GM12875 (cell line): ENCODE data around the gene LIN7C.

Experiments
- H3K4me3 ChIP-seq: one replicate; pipeline ENCODE4 v1.5.1; 2011; ENCODE audit warnings: low read depth, low read length, control low read depth
- TF ChIP-seq, protein P1 (sequence below): IDR thresholded peaks from 2 replicates; pipeline ENCODE4 v1.5.1; 2011; ENCODE audit warnings: low read depth, mild to moderate bottlenecking, control low read depth, inconsistent platforms, low read length, moderate library complexity, borderline replicate concordance; ENCODE audit not compliant: insufficient read depth

The LIN7C gene

DNA sequence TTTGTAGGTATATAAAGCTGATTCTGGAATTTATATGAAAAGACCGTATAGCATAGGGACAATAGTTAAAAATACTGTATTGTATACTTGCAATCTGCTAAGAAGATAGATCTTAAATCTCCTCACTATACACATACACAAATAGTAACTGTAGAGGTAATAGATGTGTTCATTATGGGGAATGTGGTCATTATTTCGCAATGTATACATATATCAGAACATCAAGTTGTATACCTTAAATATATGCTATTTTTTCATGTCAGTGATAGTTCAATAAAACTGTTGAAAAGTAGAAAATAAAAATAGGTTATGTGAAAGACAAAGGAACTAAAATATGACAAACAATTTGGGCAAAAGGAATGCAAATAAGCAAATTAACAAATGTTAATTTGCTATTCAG, 35.2 kb upstream of the LIN7C start:
- no peak overlapping the region for H3K4me3 ChIP-seq
- TF ChIP-seq, protein P1, sequence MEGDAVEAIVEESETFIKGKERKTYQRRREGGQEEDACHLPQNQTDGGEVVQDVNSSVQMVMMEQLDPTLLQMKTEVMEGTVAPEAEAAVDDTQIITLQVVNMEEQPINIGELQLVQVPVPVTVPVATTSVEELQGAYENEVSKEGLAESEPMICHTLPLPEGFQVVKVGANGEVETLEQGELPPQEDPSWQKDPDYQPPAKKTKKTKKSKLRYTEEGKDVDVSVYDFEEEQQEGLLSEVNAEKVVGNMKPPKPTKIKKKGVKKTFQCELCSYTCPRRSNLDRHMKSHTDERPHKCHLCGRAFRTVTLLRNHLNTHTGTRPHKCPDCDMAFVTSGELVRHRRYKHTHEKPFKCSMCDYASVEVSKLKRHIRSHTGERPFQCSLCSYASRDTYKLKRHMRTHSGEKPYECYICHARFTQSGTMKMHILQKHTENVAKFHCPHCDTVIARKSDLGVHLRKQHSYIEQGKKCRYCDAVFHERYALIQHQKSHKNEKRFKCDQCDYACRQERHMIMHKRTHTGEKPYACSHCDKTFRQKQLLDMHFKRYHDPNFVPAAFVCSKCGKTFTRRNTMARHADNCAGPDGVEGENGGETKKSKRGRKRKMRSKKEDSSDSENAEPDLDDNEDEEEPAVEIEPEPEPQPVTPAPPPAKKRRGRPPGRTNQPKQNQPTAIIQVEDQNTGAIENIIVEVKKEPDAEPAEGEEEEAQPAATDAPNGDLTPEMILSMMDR: no peak

DNA sequence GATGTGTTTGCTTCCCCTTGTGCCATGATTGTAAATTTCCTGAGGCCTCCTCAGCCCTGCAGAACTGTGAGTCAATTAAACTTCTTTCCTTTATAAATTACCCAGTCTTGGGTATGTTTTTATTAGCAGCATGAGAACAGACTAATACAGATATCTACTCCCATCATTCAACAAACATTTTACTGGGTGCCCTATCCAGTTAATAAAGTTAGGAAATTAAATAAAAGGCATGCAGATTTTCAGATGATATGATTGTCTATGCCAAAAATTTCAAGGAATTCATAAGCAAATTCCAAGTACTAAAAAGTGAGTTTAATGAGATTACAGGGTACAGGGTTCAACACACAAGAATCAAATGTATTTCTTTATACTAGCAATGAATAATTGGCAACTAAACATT, 33.5 kb upstream of the LIN7C start:
- no peak overlapping the region for H3K4me3 ChIP-seq
- TF ChIP-seq, protein P1: no peak

DNA sequence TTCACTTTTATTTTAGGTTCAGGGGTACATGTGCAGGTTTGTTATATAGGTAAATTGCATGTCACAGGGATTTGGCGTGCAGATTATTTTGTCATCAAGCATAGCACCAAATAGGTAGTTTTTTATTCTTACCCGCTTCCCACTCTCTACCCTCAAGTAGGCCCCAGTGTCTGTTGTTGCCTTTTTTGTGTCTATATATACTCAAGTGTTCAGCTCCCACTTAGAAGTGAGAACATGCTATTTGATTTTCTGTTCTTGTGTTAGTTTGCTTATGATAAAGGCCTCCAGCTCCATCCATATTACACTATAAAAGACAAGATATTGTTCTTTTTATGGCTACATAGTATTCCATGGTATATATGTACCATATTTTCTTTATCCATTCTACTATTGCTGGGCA, 28.5 kb upstream of the LIN7C start:
- no peak overlapping the region for H3K4me3 ChIP-seq
- TF ChIP-seq, protein P1: no peak

DNA sequence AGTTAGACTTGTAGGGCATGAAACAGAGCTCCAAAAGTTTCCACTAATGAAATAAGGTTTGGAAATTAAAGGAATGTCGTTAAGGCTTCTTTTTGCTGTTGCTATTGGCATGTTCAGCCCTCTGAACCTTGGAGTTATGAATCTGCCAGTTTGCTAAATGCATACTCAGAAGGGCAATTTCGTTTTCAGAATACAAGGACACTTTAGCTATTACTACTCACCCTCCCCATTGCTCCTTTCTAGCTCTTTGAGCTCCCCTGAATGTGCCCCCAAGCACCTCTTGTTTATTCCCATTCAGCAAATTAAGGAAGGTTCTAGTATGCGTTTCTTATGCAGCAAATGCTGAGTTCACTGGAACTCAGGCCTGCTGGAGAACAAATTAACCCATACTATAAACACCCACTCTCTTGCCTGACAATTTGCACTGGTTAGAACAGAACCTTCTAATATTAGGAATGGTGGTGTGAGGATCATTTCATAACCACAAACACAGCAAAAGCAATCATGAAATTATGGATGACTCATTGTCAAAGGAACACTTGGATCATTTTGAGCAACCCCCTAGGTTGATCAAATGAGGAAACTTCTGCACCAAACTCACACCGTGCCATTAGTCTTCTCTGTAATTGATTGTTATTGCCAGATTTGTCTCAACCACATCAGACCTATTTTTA, 26.2 kb upstream of the LIN7C start:
- H3K4me3 ChIP-seq: no peak overlapping the region
- TF ChIP-seq, protein P1: no peak

DNA sequence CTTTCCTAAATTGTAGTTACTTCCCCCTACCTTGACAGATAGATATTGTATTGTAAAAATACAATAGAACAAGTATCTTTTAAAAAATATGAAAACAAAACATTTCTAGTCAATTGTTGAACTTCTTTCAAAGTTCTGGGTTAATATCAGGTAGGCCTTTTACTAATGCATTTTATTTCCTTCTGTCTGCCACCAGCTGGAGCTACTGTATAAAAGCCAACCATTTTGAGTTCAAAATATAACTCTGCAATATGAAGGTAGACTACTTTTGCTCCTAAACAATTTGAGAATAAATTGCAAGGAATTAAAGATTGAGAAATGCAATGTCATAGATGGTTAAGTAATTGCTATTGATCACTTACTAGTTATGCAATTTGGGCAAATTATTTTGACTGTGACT, 22.1 kb upstream of the LIN7C start:
- TF ChIP-seq, protein P1: no peak
- no peak overlapping the region for H3K4me3 ChIP-seq

DNA sequence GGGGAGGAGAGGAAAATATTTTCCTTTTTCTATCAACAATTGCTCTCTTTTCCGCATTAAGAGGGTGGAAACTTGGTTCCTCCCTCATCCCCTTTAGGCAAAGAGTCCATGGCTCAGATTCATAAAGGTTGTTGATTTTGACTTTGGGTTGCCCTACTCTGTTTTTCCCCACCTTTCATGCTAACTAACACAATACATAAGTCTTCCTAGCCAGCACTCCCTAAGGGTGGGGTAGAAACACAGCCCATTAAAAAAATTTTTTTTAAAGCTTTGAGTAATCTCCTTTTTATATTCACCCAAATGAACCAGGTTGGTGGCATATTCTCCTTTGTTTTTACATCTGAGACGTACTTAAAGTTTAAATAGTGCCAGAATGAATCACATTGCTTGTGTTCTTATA, 20.0 kb upstream of the LIN7C start:
- no peak overlapping the region for H3K4me3 ChIP-seq
- TF ChIP-seq, protein P1: no peak

DNA sequence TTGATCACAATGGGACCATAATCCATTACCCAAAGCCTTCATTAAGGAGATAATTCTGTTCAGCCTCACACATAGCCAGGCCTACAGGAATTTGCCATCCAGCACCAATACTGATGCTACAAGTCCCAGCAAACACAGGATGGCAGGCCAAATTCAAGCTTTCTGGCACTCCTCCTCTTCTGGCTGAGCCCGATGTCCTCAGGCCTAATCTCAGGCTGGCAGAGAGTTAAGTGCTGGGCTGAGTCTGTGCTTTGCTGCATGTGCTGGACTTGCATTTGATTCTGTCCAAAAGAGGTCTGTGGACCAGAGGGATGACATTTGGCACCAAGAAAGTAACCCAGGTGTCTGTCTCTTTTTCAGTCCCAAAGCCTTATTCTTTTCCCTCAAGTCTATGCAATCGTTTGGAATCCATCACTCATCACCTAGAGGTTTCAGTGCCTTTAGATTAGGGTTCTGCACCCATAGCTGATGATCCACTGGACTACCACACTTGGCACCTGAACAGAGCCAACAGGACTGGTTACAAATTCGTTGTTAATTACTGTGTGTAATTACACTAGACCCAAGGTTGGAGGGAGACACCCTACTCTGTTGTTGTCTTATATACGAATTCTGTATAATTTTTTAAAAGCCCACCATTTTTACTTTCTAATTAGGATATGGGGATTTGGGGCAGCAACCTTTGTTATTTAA, 19.4 kb upstream of the LIN7C start:
- no peak overlapping the region for H3K4me3 ChIP-seq
- TF ChIP-seq, protein P1: no peak
